GM23338 (cell line): ENCODE data around the gene ELAVL2. TPM values are rescaled to one million over a fixed set of nuclear protein-coding genes. Genes with fewer than 3 reads are reported as not detected.

ENCODE experiments used
- ATAC-seq: fragments of 200-7000 bp; cut with Tn5 transposase; 3 replicates; pipeline ENCODE4 v1.9.1; 2020
- DNase-seq: peaks from one replicate; pipeline ENCODE4 v3.0.0-alpha.2; 2015; ENCODE audit warnings: low spot score
- H2AFZ ChIP-seq: fragments of 200-600 bp; sonication (generic); 2 replicates; pipeline ENCODE4 v1.8.0; 2016; ENCODE audit warnings: antibody characterized with exemption, mild to moderate bottlenecking, moderate library complexity
- H3F3A ChIP-seq: fragments of 200-600 bp; sonication (generic); replicated peaks from 2 replicates; pipeline ENCODE4 v1.8.0; 2017; ENCODE audit warnings: antibody characterized with exemption, mixed run types, low read depth
- H3K27ac ChIP-seq: fragments of 200-600 bp; sonication (generic); 2 replicates; pipeline ENCODE4 v1.6.1; 2016; ENCODE audit warnings: low read depth
- H3K27me3 ChIP-seq: fragments of 200-600 bp; sonication (generic); 2 replicates; pipeline ENCODE4 v1.8.0; 2016; ENCODE audit warnings: mild to moderate bottlenecking, mixed run types, moderate library complexity; ENCODE audit not compliant: insufficient read depth
- H3K36me3 ChIP-seq: fragments of 200-600 bp; sonication (generic); 2 replicates; pipeline ENCODE4 v1.8.0; 2016; ENCODE audit warnings: mild to moderate bottlenecking; ENCODE audit not compliant: insufficient read depth
- H3K4me1 ChIP-seq: fragments of 200-600 bp; sonication (generic); 2 replicates; pipeline ENCODE4 v1.8.0; 2016; ENCODE audit warnings: mild to moderate bottlenecking, moderate library complexity; ENCODE audit not compliant: insufficient read depth
- H3K4me2 ChIP-seq: fragments of 200-600 bp; sonication (generic); 2 replicates; pipeline ENCODE4 v1.7.1; 2017; ENCODE audit warnings: mixed run types
- H3K4me3 ChIP-seq: fragments of 200-600 bp; sonication (generic); 2 replicates; pipeline ENCODE4 v1.6.1; 2016; ENCODE audit warnings: mixed run types
- H3K79me2 ChIP-seq: fragments of 200-600 bp; sonication (generic); replicated peaks from 2 replicates; pipeline ENCODE4 v1.8.0; 2017; ENCODE audit warnings: mild to moderate bottlenecking; ENCODE audit not compliant: insufficient read depth
- H3K9me2 ChIP-seq: fragments of 200-600 bp; sonication (generic); 2 replicates; pipeline ENCODE4 v1.8.0; 2017; ENCODE audit not compliant: insufficient read depth
- H4K20me1 ChIP-seq: fragments of 200-600 bp; sonication (generic); replicated peaks from 2 replicates; pipeline ENCODE4 v1.8.0; 2017; ENCODE audit warnings: mild to moderate bottlenecking; ENCODE audit not compliant: insufficient read depth
- H3K27ac Mint-ChIP-seq: 2 replicates; pipeline ENCODE4 v1.8.0; 2020; ENCODE audit warnings: inconsistent platforms, mild to moderate bottlenecking, moderate library complexity, mixed read lengths
- H3K27me3 Mint-ChIP-seq: 3 replicates; pipeline ENCODE4 v1.8.0; 2022; ENCODE audit warnings: low read depth, mild to moderate bottlenecking, moderate library complexity, mixed read lengths, inconsistent platforms; ENCODE audit not compliant: insufficient read depth, poor library complexity
- H3K36me3 Mint-ChIP-seq: 3 replicates; pipeline ENCODE4 v1.8.0; 2021; ENCODE audit warnings: low read depth, mild to moderate bottlenecking, inconsistent platforms, moderate library complexity, mixed read lengths
- H3K4me1 Mint-ChIP-seq: 3 replicates; pipeline ENCODE4 v1.8.0; 2020; ENCODE audit warnings: mild to moderate bottlenecking, inconsistent platforms, mixed read lengths
- H3K4me3 Mint-ChIP-seq: 3 replicates; pipeline ENCODE4 v1.8.0; 2021; ENCODE audit warnings: moderate library complexity, mild to moderate bottlenecking, inconsistent platforms, mixed read lengths
- H3K9me3 Mint-ChIP-seq: 3 replicates; pipeline ENCODE4 v1.8.0; 2020; ENCODE audit warnings: moderate library complexity, mild to moderate bottlenecking, inconsistent platforms, mixed read lengths
- JUNB ChIP-seq: IDR thresholded peaks from one replicate; pipeline ENCODE4 v1.6.1; 2016; ENCODE audit warnings: antibody characterized with exemption; ENCODE audit not compliant: unreplicated experiment
- ZNF331 ChIP-seq: fragments of 250-450 bp; sonication (Bioruptor Pico); IDR thresholded peaks from 2 replicates; pipeline ENCODE4 v1.5.0; 2020; ENCODE audit warnings: low read depth, mild to moderate bottlenecking, moderate library complexity
- polyA plus RNA-seq: library from polyadenylated mRNA; unstranded; fragments of >200 nt; fragmentation: Nextera tagmentation; extraction: Ambion mirVana; gene quantifications from 2 replicates; pipeline ENCODE4 v1.2.1, GENCODE V29; 2016
- total RNA-seq: library from RNA; depleted of rRNA; stranded (reverse); fragments of >200 nt; shearing (Covaris generic); gene quantifications from 2 replicates; pipeline ENCODE4 v1.2.3, GENCODE V29; 2014
- TF ChIP-seq, protein P1 (sequence below): IDR thresholded peaks from one replicate; pipeline ENCODE4 v1.6.1; 2018; ENCODE audit warnings: antibody characterized with exemption; ENCODE audit not compliant: unreplicated experiment
- TF ChIP-seq, protein P2 (sequence below): IDR thresholded peaks from 2 replicates; pipeline ENCODE4 v1.6.1; 2016; ENCODE audit warnings: antibody characterized with exemption

ELAVL2 gene
- total and polyA plus RNA-seq, 2 experiments from 2014 or later: 18.6 to 42.4 TPM

DNA sequence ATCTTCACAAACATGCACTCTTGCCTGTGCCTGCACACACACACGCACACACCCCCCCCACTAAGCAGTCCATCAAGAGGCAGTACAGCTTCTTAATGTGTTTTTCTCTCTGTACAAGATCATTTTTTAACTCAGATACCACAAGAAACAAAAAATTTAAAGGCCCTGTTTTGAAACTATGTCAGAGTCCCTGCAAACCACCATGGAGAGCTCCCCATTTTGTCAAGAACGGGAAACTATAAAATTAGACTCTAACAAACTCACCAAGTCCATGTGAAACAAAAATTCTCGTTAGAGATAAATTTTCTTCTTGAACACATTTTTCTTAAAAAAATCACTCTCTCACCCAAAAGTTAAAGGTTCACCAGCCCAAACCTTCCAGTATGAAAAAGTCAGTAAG is 86.3 kb downstream of the ELAVL2 start:
- Histone ChIP-seq H3K27ac (peak overlapping the region; percentile 92; the same call in 1 of the 2 replicates), H3K27me3 (no peaks in the 10 kb centered on the region), H3K4me3 (no peak overlapping the region; the same call in 1 of the 2 replicates), H3F3A (0 out of 2 replicates have a peak, but pooled peaks cover 6% of the 10 kb centered on the region), H3K9me2 (0 out of 2 replicates have a peak, but pooled peaks cover 9% of the 10 kb centered on the region), H3K4me2 (peak overlapping the region; percentile 54), H3K4me1 (peaks cover 92% of the 10 kb centered on the region), H3K79me2 (peaks cover 90% of the 10 kb centered on the region), H3K36me3 (no peaks in the 10 kb centered on the region), H2AFZ (no peak overlapping the region), H4K20me1 (no peaks in the 10 kb centered on the region)
- peaks cover 80% of the 10 kb centered on the region for H3K4me1 Mint-ChIP-seq
- no peaks in the 10 kb centered on the region for H3K9me3 Mint-ChIP-seq
- peak overlapping the region; percentile 25; the same call in 1 of the 3 replicates for H3K4me3 Mint-ChIP-seq
- peak overlapping the region; percentile 87 for H3K27ac Mint-ChIP-seq
- no peak for TF ChIP-seq JUNB
- TF ChIP-seq, protein P1, sequence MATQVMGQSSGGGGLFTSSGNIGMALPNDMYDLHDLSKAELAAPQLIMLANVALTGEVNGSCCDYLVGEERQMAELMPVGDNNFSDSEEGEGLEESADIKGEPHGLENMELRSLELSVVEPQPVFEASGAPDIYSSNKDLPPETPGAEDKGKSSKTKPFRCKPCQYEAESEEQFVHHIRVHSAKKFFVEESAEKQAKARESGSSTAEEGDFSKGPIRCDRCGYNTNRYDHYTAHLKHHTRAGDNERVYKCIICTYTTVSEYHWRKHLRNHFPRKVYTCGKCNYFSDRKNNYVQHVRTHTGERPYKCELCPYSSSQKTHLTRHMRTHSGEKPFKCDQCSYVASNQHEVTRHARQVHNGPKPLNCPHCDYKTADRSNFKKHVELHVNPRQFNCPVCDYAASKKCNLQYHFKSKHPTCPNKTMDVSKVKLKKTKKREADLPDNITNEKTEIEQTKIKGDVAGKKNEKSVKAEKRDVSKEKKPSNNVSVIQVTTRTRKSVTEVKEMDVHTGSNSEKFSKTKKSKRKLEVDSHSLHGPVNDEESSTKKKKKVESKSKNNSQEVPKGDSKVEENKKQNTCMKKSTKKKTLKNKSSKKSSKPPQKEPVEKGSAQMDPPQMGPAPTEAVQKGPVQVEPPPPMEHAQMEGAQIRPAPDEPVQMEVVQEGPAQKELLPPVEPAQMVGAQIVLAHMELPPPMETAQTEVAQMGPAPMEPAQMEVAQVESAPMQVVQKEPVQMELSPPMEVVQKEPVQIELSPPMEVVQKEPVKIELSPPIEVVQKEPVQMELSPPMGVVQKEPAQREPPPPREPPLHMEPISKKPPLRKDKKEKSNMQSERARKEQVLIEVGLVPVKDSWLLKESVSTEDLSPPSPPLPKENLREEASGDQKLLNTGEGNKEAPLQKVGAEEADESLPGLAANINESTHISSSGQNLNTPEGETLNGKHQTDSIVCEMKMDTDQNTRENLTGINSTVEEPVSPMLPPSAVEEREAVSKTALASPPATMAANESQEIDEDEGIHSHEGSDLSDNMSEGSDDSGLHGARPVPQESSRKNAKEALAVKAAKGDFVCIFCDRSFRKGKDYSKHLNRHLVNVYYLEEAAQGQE: peak; percentile 61
- TF ChIP-seq ZNF331 (CRISPR knock-in tag): no peak
- DNase-seq: peak; percentile 30
- no peaks in the 10 kb centered on the region for H3K36me3 Mint-ChIP-seq
- H3K27me3 Mint-ChIP-seq: peaks cover 9% of the 10 kb centered on the region
- no peak for ATAC-seq

DNA sequence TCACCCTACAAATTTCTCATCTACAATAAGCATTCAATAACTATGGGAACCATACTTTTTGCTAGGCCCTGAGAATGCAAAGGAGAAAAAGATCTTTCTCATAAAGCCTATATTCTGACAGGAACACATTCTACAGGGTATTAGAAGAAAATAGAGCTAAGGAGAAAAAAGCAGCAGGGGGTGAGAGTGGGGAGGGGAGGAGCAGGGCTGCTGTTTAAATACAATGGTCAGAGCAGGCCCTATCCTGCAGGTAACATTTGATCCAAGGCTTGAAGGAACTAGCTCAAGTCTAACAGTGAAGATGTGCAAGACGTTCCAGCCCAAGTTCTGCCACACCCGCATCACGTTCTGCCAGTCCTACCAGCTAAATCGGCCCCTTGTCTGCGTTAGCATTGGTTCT is 89.7 kb downstream of the ELAVL2 start:
- no peaks in the 10 kb centered on the region for H3K9me2 ChIP-seq
- TF ChIP-seq, protein P1: no peak
- TF ChIP-seq, protein P2, sequence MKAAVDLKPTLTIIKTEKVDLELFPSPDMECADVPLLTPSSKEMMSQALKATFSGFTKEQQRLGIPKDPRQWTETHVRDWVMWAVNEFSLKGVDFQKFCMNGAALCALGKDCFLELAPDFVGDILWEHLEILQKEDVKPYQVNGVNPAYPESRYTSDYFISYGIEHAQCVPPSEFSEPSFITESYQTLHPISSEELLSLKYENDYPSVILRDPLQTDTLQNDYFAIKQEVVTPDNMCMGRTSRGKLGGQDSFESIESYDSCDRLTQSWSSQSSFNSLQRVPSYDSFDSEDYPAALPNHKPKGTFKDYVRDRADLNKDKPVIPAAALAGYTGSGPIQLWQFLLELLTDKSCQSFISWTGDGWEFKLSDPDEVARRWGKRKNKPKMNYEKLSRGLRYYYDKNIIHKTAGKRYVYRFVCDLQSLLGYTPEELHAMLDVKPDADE: no peak
- no peak overlapping the region for H2AFZ ChIP-seq
- H3K27ac ChIP-seq: no peak overlapping the region
- ATAC-seq: peak; percentile 62
- H3K79me2 ChIP-seq: peaks cover 84% of the 10 kb centered on the region
- H3K27ac Mint-ChIP-seq: no peak overlapping the region
- peaks cover 74% of the 10 kb centered on the region for H3K4me1 Mint-ChIP-seq
- H3K27me3 Mint-ChIP-seq: peaks cover 9% of the 10 kb centered on the region
- H3K4me3 ChIP-seq: 0 out of 2 replicates have a peak overlapping the region, but pooled peaks have one; percentile 0
- no peaks in the 10 kb centered on the region for H3K9me3 Mint-ChIP-seq
- no peaks in the 10 kb centered on the region for H3K36me3 ChIP-seq
- H3K4me3 Mint-ChIP-seq: no peak overlapping the region
- peak overlapping the region; percentile 2; the same call in 1 of the 2 replicates for H3K4me2 ChIP-seq
- H3K36me3 Mint-ChIP-seq: no peaks in the 10 kb centered on the region
- no peaks in the 10 kb centered on the region for H3K27me3 ChIP-seq
- H3F3A ChIP-seq: no peaks in the 10 kb centered on the region
- DNase-seq: peak; percentile 55
- H3K4me1 ChIP-seq: peaks cover 78% of the 10 kb centered on the region
- no peaks in the 10 kb centered on the region for H4K20me1 ChIP-seq
